ENCODE data around the gene AHDC1. TPM values are rescaled to one million over a fixed set of nuclear protein-coding genes. Genes with fewer than 3 reads are reported as not detected.
"Not testable (repeated sequence)": the region's sequence is repeated elsewhere in the genome, so short reads cannot be mapped to it uniquely, and the experiment has no call there.

The AHDC1 gene
- total RNA-seq, 1 experiment from 2014 or later = 49.0 TPM

DNA sequence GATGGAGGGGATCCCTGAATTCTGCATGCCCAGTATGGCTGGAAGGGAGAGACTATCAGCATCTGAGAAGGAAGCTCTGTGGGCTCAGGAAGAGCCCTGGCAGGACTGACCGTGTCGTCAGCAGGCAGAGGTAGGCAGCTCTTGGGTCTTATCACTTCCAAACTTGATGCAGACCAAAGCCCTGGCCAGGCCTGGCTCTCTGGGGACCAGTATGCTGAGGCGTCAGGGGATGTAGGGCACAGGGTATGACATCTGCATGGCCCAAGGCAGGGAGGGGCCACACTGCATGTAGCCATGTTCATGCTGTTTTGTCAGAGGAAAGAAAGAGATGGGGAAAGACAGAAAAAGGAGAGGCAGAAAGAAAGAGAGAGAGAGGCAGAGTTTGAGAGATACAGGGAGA lies 24.8 kb upstream of the AHDC1 start:
- ChIA-PET POLR2A (interaction anchor here (1.6 kb wide), 1 partner anchor 14 kb away, joined by 3 read pairs; no protein-coding TSS in a partner anchor), CTCF (interaction anchor here (0.6 to 2.0 kb wide), 10 partner anchors 12 to 271 kb away, joined by 3 to 10 read pairs (median 5); partner anchors contain the start of gene IFI6)
- DNase-seq (ENCODE audit: low spot score) (no peak), ATAC-seq (no peak)
- TF ChIP-seq, protein P1, sequence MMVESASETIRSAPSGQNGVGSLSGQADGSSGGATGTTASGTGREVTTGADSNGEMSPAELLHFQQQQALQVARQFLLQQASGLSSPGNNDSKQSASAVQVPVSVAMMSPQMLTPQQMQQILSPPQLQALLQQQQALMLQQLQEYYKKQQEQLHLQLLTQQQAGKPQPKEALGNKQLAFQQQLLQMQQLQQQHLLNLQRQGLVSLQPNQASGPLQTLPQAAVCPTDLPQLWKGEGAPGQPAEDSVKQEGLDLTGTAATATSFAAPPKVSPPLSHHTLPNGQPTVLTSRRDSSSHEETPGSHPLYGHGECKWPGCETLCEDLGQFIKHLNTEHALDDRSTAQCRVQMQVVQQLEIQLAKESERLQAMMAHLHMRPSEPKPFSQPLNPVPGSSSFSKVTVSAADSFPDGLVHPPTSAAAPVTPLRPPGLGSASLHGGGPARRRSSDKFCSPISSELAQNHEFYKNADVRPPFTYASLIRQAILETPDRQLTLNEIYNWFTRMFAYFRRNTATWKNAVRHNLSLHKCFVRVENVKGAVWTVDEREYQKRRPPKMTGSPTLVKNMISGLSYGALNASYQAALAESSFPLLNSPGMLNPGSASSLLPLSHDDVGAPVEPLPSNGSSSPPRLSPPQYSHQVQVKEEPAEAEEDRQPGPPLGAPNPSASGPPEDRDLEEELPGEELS (CRISPR knock-in tag; IDR thresholded peaks at IDR 0.05) = no peak
- TF ChIP-seq AFF4 (CRISPR knock-in tag; IDR thresholded peaks at IDR 0.05; ENCODE audit: borderline replicate concordance) (no peak), ZNF671 (CRISPR knock-in tag; IDR thresholded peaks at IDR 0.05) (no peak), GTF2I (CRISPR knock-in tag; conservative IDR thresholded peaks at IDR 0.05) (no peak)
- no peaks in the 10 kb centered on the region for H3K36me3 Mint-ChIP-seq
- H3K27me3 Mint-ChIP-seq (ENCODE audit: low read depth) = peaks cover 18% of the 10 kb centered on the region
- H3K27ac Mint-ChIP-seq = no peak overlapping the region
- no peak overlapping the region for H3K4me3 Mint-ChIP-seq
- H3K4me1 Mint-ChIP-seq = peaks cover 35% of the 10 kb centered on the region
- H3K9me3 Mint-ChIP-seq = no peaks in the 10 kb centered on the region

GRCh38 chr1:27627733-27628132 lies 23.8 kb upstream of the AHDC1 start:
- ATAC-seq; DNase-seq (ENCODE audit: low spot score); H3K9me3 Mint-ChIP-seq; H3K27me3 Mint-ChIP-seq (ENCODE audit: low read depth); H3K36me3 Mint-ChIP-seq; H3K4me3 Mint-ChIP-seq; H3K27ac Mint-ChIP-seq: not testable (repeated sequence)
- peaks cover 43% of the 10 kb centered on the region for H3K4me1 Mint-ChIP-seq
- ChIA-PET CTCF (interaction anchor here (0.6 to 2.0 kb wide), 6 partner anchors 11 to 1167 kb away, joined by 3 to 6 read pairs (median 5); no protein-coding TSS in a partner anchor), POLR2A (interaction anchor here (1.6 kb wide), 1 partner anchor 13 kb away, joined by 3 read pairs; no protein-coding TSS in a partner anchor)

- CTCF ChIA-PET = interaction anchor here (1.7 to 2.0 kb wide), 2 partner anchors 12 to 42 kb away, joined by 5 to 6 read pairs; no protein-coding TSS in a partner anchor
- Mint-ChIP-seq H3K27me3 (ENCODE audit: low read depth) (0 out of 2 replicates have a peak, but pooled peaks cover 2% of the 10 kb centered on the region), H3K4me1 (peaks cover 46% of the 10 kb centered on the region), H3K4me3 (no peak overlapping the region), H3K9me3 (no peaks in the 10 kb centered on the region), H3K27ac (no peak overlapping the region), H3K36me3 (no peaks in the 10 kb centered on the region)
- POLR2A ChIA-PET = no interaction called here
- ATAC-seq (no peak), DNase-seq (ENCODE audit: low spot score) (no peak)
- no peak for TF ChIP-seq ZBTB43 (CRISPR knock-in tag; IDR thresholded peaks at IDR 0.05)
- TF ChIP-seq, protein P2, sequence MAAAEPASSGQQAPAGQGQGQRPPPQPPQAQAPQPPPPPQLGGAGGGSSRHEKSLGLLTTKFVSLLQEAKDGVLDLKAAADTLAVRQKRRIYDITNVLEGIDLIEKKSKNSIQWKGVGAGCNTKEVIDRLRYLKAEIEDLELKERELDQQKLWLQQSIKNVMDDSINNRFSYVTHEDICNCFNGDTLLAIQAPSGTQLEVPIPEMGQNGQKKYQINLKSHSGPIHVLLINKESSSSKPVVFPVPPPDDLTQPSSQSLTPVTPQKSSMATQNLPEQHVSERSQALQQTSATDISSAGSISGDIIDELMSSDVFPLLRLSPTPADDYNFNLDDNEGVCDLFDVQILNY (CRISPR knock-in tag; IDR thresholded peaks at IDR 0.05) = no peak
- no peak for TF ChIP-seq NR1H2 (CRISPR knock-in tag; IDR thresholded peaks at IDR 0.05)
- TF ChIP-seq, protein P3, sequence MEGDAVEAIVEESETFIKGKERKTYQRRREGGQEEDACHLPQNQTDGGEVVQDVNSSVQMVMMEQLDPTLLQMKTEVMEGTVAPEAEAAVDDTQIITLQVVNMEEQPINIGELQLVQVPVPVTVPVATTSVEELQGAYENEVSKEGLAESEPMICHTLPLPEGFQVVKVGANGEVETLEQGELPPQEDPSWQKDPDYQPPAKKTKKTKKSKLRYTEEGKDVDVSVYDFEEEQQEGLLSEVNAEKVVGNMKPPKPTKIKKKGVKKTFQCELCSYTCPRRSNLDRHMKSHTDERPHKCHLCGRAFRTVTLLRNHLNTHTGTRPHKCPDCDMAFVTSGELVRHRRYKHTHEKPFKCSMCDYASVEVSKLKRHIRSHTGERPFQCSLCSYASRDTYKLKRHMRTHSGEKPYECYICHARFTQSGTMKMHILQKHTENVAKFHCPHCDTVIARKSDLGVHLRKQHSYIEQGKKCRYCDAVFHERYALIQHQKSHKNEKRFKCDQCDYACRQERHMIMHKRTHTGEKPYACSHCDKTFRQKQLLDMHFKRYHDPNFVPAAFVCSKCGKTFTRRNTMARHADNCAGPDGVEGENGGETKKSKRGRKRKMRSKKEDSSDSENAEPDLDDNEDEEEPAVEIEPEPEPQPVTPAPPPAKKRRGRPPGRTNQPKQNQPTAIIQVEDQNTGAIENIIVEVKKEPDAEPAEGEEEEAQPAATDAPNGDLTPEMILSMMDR (IDR thresholded peaks at IDR 0.05) = no peak
- TF ChIP-seq, protein P4, sequence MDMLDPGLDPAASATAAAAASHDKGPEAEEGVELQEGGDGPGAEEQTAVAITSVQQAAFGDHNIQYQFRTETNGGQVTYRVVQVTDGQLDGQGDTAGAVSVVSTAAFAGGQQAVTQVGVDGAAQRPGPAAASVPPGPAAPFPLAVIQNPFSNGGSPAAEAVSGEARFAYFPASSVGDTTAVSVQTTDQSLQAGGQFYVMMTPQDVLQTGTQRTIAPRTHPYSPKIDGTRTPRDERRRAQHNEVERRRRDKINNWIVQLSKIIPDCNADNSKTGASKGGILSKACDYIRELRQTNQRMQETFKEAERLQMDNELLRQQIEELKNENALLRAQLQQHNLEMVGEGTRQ (CRISPR knock-in tag; IDR thresholded peaks at IDR 0.05) = no peak
- TF ChIP-seq PRRX2 (CRISPR knock-in tag; IDR thresholded peaks at IDR 0.05) = no peak
- no peak for TF ChIP-seq SP1 (CRISPR knock-in tag; conservative IDR thresholded peaks at IDR 0.05)
- TF ChIP-seq ZNF138 (CRISPR knock-in tag; conservative IDR thresholded peaks at IDR 0.05) = no peak
- TF ChIP-seq ZNF671 (CRISPR knock-in tag; IDR thresholded peaks at IDR 0.05) = no peak
- no peak for TF ChIP-seq ZNF423 (CRISPR knock-in tag; IDR thresholded peaks at IDR 0.05)
- TF ChIP-seq, protein P5, sequence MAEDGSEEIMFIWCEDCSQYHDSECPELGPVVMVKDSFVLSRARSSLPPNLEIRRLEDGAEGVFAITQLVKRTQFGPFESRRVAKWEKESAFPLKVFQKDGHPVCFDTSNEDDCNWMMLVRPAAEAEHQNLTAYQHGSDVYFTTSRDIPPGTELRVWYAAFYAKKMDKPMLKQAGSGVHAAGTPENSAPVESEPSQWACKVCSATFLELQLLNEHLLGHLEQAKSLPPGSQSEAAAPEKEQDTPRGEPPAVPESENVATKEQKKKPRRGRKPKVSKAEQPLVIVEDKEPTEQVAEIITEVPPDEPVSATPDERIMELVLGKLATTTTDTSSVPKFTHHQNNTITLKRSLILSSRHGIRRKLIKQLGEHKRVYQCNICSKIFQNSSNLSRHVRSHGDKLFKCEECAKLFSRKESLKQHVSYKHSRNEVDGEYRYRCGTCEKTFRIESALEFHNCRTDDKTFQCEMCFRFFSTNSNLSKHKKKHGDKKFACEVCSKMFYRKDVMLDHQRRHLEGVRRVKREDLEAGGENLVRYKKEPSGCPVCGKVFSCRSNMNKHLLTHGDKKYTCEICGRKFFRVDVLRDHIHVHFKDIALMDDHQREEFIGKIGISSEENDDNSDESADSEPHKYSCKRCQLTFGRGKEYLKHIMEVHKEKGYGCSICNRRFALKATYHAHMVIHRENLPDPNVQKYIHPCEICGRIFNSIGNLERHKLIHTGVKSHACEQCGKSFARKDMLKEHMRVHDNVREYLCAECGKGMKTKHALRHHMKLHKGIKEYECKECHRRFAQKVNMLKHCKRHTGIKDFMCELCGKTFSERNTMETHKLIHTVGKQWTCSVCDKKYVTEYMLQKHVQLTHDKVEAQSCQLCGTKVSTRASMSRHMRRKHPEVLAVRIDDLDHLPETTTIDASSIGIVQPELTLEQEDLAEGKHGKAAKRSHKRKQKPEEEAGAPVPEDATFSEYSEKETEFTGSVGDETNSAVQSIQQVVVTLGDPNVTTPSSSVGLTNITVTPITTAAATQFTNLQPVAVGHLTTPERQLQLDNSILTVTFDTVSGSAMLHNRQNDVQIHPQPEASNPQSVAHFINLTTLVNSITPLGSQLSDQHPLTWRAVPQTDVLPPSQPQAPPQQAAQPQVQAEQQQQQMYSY (CRISPR knock-in tag; IDR thresholded peaks at IDR 0.05) = no peak
- TF ChIP-seq, protein P6, sequence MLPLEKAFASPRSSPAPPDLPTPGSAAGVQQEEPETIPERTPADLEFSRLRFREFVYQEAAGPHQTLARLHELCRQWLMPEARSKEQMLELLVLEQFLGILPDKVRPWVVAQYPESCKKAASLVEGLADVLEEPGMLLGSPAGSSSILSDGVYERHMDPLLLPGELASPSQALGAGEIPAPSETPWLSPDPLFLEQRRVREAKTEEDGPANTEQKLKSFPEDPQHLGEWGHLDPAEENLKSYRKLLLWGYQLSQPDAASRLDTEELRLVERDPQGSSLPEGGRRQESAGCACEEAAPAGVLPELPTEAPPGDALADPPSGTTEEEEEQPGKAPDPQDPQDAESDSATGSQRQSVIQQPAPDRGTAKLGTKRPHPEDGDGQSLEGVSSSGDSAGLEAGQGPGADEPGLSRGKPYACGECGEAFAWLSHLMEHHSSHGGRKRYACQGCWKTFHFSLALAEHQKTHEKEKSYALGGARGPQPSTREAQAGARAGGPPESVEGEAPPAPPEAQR (CRISPR knock-in tag; IDR thresholded peaks at IDR 0.05) = no peak
Measured at GRCh38 chr1:27627061-27627460, 23.1 kb upstream of the AHDC1 start.

Measured in WTC11 (cell line).